IMR-90 (cell line): ENCODE measurements around the gene KIF5C. TPM values are rescaled to one million over a fixed set of nuclear protein-coding genes. Genes with fewer than 3 reads are reported as not detected.

Experiments used
- ATAC-seq: fragments of 200-7000 bp; cut with Tn5 transposase; 2 replicates; pipeline ENCODE4 v1.9.1; 2020; ENCODE audit warnings: low read depth, mild to moderate bottlenecking, moderate library complexity
- BruUV-seq: library from RNA; stranded (reverse); fragments of 400-500 nt; replicated peaks from 2 replicates; lab custom pipeline; 2021; lab: Mats Ljungman, UMichigan
- CTCF ChIA-PET: fragments of 300-600 bp; formaldehyde crosslinking; extraction: SDS; loops from one replicate; lab custom pipeline; 2021; ENCODE audit warnings: antibody characterized with exemption; lab: Yijun Ruan, JAX
- POLR2A ChIA-PET: fragments of 300-600 bp; sonication (Branson Sonifier 250); formaldehyde crosslinking; loops from one replicate; lab custom pipeline; 2022; ENCODE audit warnings: antibody characterized with exemption; ENCODE audit not compliant: unreplicated experiment; lab: Charles Lee
- DNase-seq: peaks from one replicate; pipeline ENCODE4 v3.0.0; 2013
- H2AFZ ChIP-seq: replicated peaks from 2 replicates; pipeline ENCODE3; 2013; ENCODE audit warnings: low read length, mild to moderate bottlenecking; ENCODE audit not compliant: poor library complexity
- H2AK5ac ChIP-seq: 2 replicates; pipeline ENCODE4 v1.6.1; 2013; ENCODE audit warnings: low read depth, low read length, inconsistent platforms
- H2AK9ac ChIP-seq: replicated peaks from 2 replicates; pipeline ENCODE3; 2013; ENCODE audit warnings: mild to moderate bottlenecking, low read depth, low read length, moderate library complexity; ENCODE audit not compliant: poor library complexity
- H2BK120ac ChIP-seq: 2 replicates; pipeline ENCODE4 v1.6.1; 2013; ENCODE audit warnings: low read depth, low read length, inconsistent platforms
- H2BK15ac ChIP-seq: 3 replicates; pipeline ENCODE4 v1.6.1; 2013; ENCODE audit warnings: low read depth, low read length, inconsistent platforms
- H2BK20ac ChIP-seq: 2 replicates; pipeline ENCODE4 v1.6.1; 2013; ENCODE audit warnings: low read depth, mild to moderate bottlenecking, inconsistent platforms, low read length, moderate library complexity
- H2BK5ac ChIP-seq: 2 replicates; pipeline ENCODE4 v1.6.1; 2013; ENCODE audit warnings: mild to moderate bottlenecking, low read depth, low read length, inconsistent platforms; ENCODE audit not compliant: poor library complexity, severe bottlenecking
- H3K14ac ChIP-seq: replicated peaks from 2 replicates; pipeline ENCODE4 v1.6.1; 2013; ENCODE audit warnings: low read depth, low read length, inconsistent platforms
- H3K18ac ChIP-seq: 2 replicates; pipeline ENCODE4 v1.6.1; 2013; ENCODE audit warnings: low read depth, low read length, control low read depth
- H3K23ac ChIP-seq: 2 replicates; pipeline ENCODE4 v1.6.1; 2013; ENCODE audit warnings: low read depth, low read length, inconsistent platforms
- H3K27ac ChIP-seq: 2 replicates; pipeline ENCODE4 v1.5.1; 2013; ENCODE audit warnings: mild to moderate bottlenecking, control low read depth, low read length; ENCODE audit not compliant: insufficient read depth
- H3K27me3 ChIP-seq: 2 replicates; pipeline ENCODE4 v1.6.1; 2013; ENCODE audit warnings: low read length; ENCODE audit not compliant: control insufficient read depth, insufficient read depth
- H3K36me3 ChIP-seq: 2 replicates; pipeline ENCODE4 v1.6.1; 2013; ENCODE audit warnings: low read length, mixed read lengths; ENCODE audit not compliant: control insufficient read depth, insufficient read depth
- H3K4ac ChIP-seq: 2 replicates; pipeline ENCODE4 v1.6.1; 2013; ENCODE audit warnings: low read depth, low read length, inconsistent platforms
- H3K4me1 ChIP-seq: 2 replicates; pipeline ENCODE4 v1.6.1; 2013; ENCODE audit warnings: low read length, mixed read lengths; ENCODE audit not compliant: control insufficient read depth, insufficient read depth
- H3K4me2 ChIP-seq: 2 replicates; pipeline ENCODE4 v1.6.1; 2013; ENCODE audit warnings: low read depth, mild to moderate bottlenecking, control low read depth, low read length, moderate library complexity
- H3K4me3 ChIP-seq: 2 replicates; pipeline ENCODE4 v1.5.1; 2013; ENCODE audit warnings: low read depth, mild to moderate bottlenecking, control low read depth, low read length, moderate library complexity; ENCODE audit not compliant: insufficient read depth
- H3K56ac ChIP-seq: 2 replicates; pipeline ENCODE4 v1.6.1; 2013; ENCODE audit warnings: low read length, inconsistent platforms; ENCODE audit not compliant: insufficient read depth; ENCODE audit errors: extremely low read depth
- H3K79me1 ChIP-seq, 2 experiments: 2 replicates each; pipeline ENCODE4 v1.6.1; 2013; ENCODE audit warnings: low read length in 2 of 2, inconsistent platforms in 1 of 2, low read depth in 1 of 2
- H3K9ac ChIP-seq: 2 replicates; pipeline ENCODE4 v1.6.1; 2013; ENCODE audit warnings: low read depth, low read length, control low read depth
- H3K9me1 ChIP-seq: 2 replicates; pipeline ENCODE4 v1.6.1; 2013; ENCODE audit warnings: low read length, inconsistent platforms; ENCODE audit not compliant: insufficient read depth
- H3K9me3 ChIP-seq: 2 replicates; pipeline ENCODE4 v1.6.1; 2013; ENCODE audit warnings: low read length; ENCODE audit not compliant: control insufficient read depth, insufficient read depth
- H4K20me1 ChIP-seq: 2 replicates; pipeline ENCODE4 v1.6.1; 2013; ENCODE audit warnings: low read length, inconsistent platforms; ENCODE audit not compliant: insufficient read depth
- H4K5ac ChIP-seq: 2 replicates; pipeline ENCODE4 v1.6.1; 2013; ENCODE audit warnings: mild to moderate bottlenecking, low read depth, low read length, control low read depth
- H4K8ac ChIP-seq, 2 experiments: 2 replicates each; pipeline ENCODE4 v1.6.1; 2013; ENCODE audit warnings: low read depth in 2 of 2, low read length in 2 of 2, control low read depth in 1 of 2, inconsistent platforms in 1 of 2
- H4K91ac ChIP-seq: 2 replicates; pipeline ENCODE4 v1.6.1; 2013; ENCODE audit warnings: low read depth, low read length, inconsistent platforms; ENCODE audit not compliant: insufficient read depth
- BHLHE40 ChIP-seq: fragments of 150-350 bp; IDR thresholded peaks from 2 replicates; pipeline ENCODE4 v1.6.1; 2016; ENCODE audit warnings: mild to moderate bottlenecking, low read depth, low read length
- CEBPB ChIP-seq: IDR thresholded peaks from 2 replicates; pipeline ENCODE4 v1.6.1; 2012; ENCODE audit warnings: low read depth, low read length, improper control_type of control experiment
- CHD1 ChIP-seq: IDR thresholded peaks from 2 replicates; pipeline ENCODE4 v1.6.1; 2012; ENCODE audit warnings: low read depth, low read length, improper control_type of control experiment
- ELK1 ChIP-seq: fragments of 150-350 bp; IDR thresholded peaks from 2 replicates; pipeline ENCODE4 v1.6.1; 2016; ENCODE audit warnings: low read depth, mild to moderate bottlenecking, low read length, moderate library complexity, borderline replicate concordance
- FOS ChIP-seq: fragments of 150-350 bp; IDR thresholded peaks from 2 replicates; pipeline ENCODE4 v1.6.1; 2016; ENCODE audit warnings: low read depth, low read length
- MAFK ChIP-seq: IDR thresholded peaks from 2 replicates; pipeline ENCODE4 v1.6.1; 2012; ENCODE audit warnings: low read depth, low read length, improper control_type of control experiment
- MAZ ChIP-seq: IDR thresholded peaks from 2 replicates; pipeline ENCODE4 v1.6.1; 2012; ENCODE audit warnings: low read depth, mild to moderate bottlenecking, low read length, improper control_type of control experiment, moderate library complexity, borderline replicate concordance
- MXI1 ChIP-seq: IDR thresholded peaks from 2 replicates; pipeline ENCODE4 v1.6.1; 2012; ENCODE audit warnings: low read depth, mild to moderate bottlenecking, low read length, moderate library complexity, borderline replicate concordance
- NFE2L2 ChIP-seq: fragments of 150-350 bp; IDR thresholded peaks from 2 replicates; pipeline ENCODE4 v1.6.1; 2016; ENCODE audit warnings: low read depth, mild to moderate bottlenecking, low read length
- POLR2A ChIP-seq: IDR thresholded peaks from 2 replicates; pipeline ENCODE4 v1.6.1; 2012; ENCODE audit warnings: mild to moderate bottlenecking, low read depth, low read length
- RAD21 ChIP-seq: IDR thresholded peaks from 2 replicates; pipeline ENCODE4 v1.6.1; 2012; ENCODE audit warnings: low read length, improper control_type of control experiment
- RCOR1 ChIP-seq: IDR thresholded peaks from 2 replicates; pipeline ENCODE4 v1.6.1; 2012; ENCODE audit warnings: mild to moderate bottlenecking, low read length, improper control_type of control experiment; ENCODE audit not compliant: insufficient replicate concordance
- RFX5 ChIP-seq: IDR thresholded peaks from 2 replicates; pipeline ENCODE4 v1.8.0; 2012; ENCODE audit warnings: low read depth, mild to moderate bottlenecking, low read length, moderate library complexity
- SMC3 ChIP-seq: fragments of 150-350 bp; IDR thresholded peaks from 2 replicates; pipeline ENCODE4 v1.6.1; 2016; ENCODE audit warnings: low read depth, mild to moderate bottlenecking, antibody characterized with exemption, low read length, moderate library complexity
- USF2 ChIP-seq: fragments of 150-350 bp; IDR thresholded peaks from 2 replicates; pipeline ENCODE4 v1.6.1; 2017; ENCODE audit warnings: mild to moderate bottlenecking, antibody characterized with exemption, low read length, low read depth
- WGBS, 2 experiments: methylation state at CpG; one replicate each; pipeline versions ENCODE4 v1.1.5 to v1.1.7; 2013; ENCODE audit warnings: missing lambda C conversion rate in 2 of 2; ENCODE audit not compliant: insufficient read length in 1 of 2; ENCODE audit errors: extremely low coverage in 2 of 2; 5-methylcytosine and 5-hydroxymethylcytosine counted together
- dilution Hi-C: fragments of 300-500 bp; cut with HindIII; formaldehyde crosslinking; loops from one replicate; pipeline ENCODE4 v1.14.3; 2018; ENCODE audit warnings: low sequenced_read_pairs; ENCODE audit not compliant: unreplicated experiment
- in situ Hi-C: fragments of 300-500 bp; cut with MboI; formaldehyde crosslinking; loops from 3 replicates; pipeline ENCODE4 v1.14.3; 2019; ENCODE audit warnings: low sequenced_read_pairs, inconsistent platforms, mixed read lengths
- intact Hi-C: fragments of 100-400 bp; cut with micrococcal nuclease; formaldehyde crosslinking; loops from 2 replicates; pipeline ENCODE4 v1.10.0; 2022
- polyA plus RNA-seq, 3 experiments: library from polyadenylated mRNA; depleted of rRNA; stranded (reverse); fragments of >200 nt; gene quantifications; 2 replicates each; pipeline ENCODE4 v1.2.3, GENCODE V29; 2012; ENCODE audit warnings: low replicate concordance in 1 of 3
- total RNA-seq: library from RNA; depleted of rRNA; stranded (reverse); fragments of >200 nt; gene quantifications from 2 replicates; pipeline ENCODE4 v1.2.3, GENCODE V29; 2012
- TF ChIP-seq, protein P1 (sequence below): conservative IDR thresholded peaks from 2 replicates; pipeline ENCODE4 v1.5.1; 2012; ENCODE audit warnings: mild to moderate bottlenecking, low read depth, low read length, improper control_type of control experiment

KIF5C gene
- total and polyA plus RNA-seq, 2 of the 4 experiments (the other 2 are of a cell fraction), result 0.10 to 0.18 TPM

DNA sequence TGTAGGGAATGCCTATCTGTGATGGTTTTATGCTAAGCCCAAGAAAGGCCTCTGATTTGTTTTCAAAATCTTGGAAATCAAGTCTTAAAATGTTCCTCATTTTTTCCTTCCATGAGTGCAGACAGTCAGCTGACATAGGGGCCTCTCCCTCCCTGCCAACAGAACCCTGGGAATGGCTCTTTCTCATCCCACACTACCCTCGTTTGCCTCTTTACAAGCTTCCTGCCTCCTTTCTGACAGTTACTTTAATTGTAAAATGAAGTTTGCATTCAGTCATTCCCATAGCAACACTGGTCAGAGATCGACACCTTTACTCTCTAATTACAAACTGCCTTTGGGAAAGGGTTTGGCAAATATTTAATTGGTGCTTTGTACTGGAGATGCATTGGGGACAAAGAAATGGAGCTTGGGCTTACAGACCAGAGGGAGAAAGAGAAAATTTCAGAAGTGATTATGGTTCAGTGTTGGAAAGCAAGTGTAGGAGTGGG, 25.4 kb downstream of the KIF5C start:
- no peak for ATAC-seq
- H3K4me3 ChIP-seq, result no peak overlapping the region
- CTCF ChIA-PET, result no interaction called here
- H3K9me3 ChIP-seq, result no peaks in the 10 kb centered on the region
- H2BK5ac ChIP-seq, result no peak overlapping the region
- H2AFZ ChIP-seq, result no peak overlapping the region
- dilution Hi-C loops, result no loop called here
- H3K4me2 ChIP-seq, result no peak overlapping the region
- no peak overlapping the region for H4K8ac ChIP-seq
- no peak overlapping the region for H3K4ac ChIP-seq
- no peaks in the 10 kb centered on the region for H3K79me1 ChIP-seq
- no peak overlapping the region for H2AK5ac ChIP-seq
- no peak overlapping the region for H3K56ac ChIP-seq
- intact Hi-C loops, result no loop called here
- no peak overlapping the region for H2BK120ac ChIP-seq
- no peak for DNase-seq
- no peaks in the 10 kb centered on the region for H4K20me1 ChIP-seq
- H3K36me3 ChIP-seq, result no peaks in the 10 kb centered on the region
- H2BK15ac ChIP-seq, result no peak overlapping the region
- no peak overlapping the region for H3K18ac ChIP-seq
- H3K27me3 ChIP-seq, result peaks cover 4% of the 10 kb centered on the region; the same call in 1 of the 2 replicates
- no peak overlapping the region for H3K9ac ChIP-seq
- H3K4me1 ChIP-seq, result no peaks in the 10 kb centered on the region
- H4K91ac ChIP-seq, result no peak overlapping the region
- no peak overlapping the region for H4K5ac ChIP-seq
- no peak overlapping the region for H3K23ac ChIP-seq
- H3K9me1 ChIP-seq, result no peaks in the 10 kb centered on the region
- in situ Hi-C loops, result no loop called here
- no peak overlapping the region for H3K14ac ChIP-seq
- TF ChIP-seq CHD1 (no peak), CEBPB (no peak), RFX5 (no peak), MAFK (no peak), MXI1 (no peak), USF2 (no peak), RCOR1 (no peak), BHLHE40 (no peak), POLR2A (no peak), FOS (no peak), RAD21 (no peak), MAZ (no peak), ELK1 (no peak), SMC3 (no peak), NFE2L2 (no peak)
- TF ChIP-seq, protein P1, sequence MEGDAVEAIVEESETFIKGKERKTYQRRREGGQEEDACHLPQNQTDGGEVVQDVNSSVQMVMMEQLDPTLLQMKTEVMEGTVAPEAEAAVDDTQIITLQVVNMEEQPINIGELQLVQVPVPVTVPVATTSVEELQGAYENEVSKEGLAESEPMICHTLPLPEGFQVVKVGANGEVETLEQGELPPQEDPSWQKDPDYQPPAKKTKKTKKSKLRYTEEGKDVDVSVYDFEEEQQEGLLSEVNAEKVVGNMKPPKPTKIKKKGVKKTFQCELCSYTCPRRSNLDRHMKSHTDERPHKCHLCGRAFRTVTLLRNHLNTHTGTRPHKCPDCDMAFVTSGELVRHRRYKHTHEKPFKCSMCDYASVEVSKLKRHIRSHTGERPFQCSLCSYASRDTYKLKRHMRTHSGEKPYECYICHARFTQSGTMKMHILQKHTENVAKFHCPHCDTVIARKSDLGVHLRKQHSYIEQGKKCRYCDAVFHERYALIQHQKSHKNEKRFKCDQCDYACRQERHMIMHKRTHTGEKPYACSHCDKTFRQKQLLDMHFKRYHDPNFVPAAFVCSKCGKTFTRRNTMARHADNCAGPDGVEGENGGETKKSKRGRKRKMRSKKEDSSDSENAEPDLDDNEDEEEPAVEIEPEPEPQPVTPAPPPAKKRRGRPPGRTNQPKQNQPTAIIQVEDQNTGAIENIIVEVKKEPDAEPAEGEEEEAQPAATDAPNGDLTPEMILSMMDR, result no peak
- POLR2A ChIA-PET, result no interaction called here
- no peak overlapping the region for H3K27ac ChIP-seq
- no CpG with 5 or more reads among the region's 2 CpGs for WGBS, 2 experiments
- H2BK20ac ChIP-seq, result no peak overlapping the region
- BruUV-seq, result no TSS peak
- no peak overlapping the region for H2AK9ac ChIP-seq
